Medulla oblongata (tissue), 1 donor: Measurements from ENCODE around the gene ISCA2.

Experiments
- DNase-seq: peaks from one replicate; pipeline ENCODE4 v3.0.0-alpha.2; 2015; ENCODE audit errors: extremely low spot score

The ISCA2 gene

GRCh38 chr14:74483321-74483720 is 10.2 kb upstream of the ISCA2 start:
- no peak for DNase-seq

- no peak for DNase-seq
These were observed 7.4 kb upstream of the ISCA2 start for GRCh38 chr14:74486164-74486563.

DNA sequence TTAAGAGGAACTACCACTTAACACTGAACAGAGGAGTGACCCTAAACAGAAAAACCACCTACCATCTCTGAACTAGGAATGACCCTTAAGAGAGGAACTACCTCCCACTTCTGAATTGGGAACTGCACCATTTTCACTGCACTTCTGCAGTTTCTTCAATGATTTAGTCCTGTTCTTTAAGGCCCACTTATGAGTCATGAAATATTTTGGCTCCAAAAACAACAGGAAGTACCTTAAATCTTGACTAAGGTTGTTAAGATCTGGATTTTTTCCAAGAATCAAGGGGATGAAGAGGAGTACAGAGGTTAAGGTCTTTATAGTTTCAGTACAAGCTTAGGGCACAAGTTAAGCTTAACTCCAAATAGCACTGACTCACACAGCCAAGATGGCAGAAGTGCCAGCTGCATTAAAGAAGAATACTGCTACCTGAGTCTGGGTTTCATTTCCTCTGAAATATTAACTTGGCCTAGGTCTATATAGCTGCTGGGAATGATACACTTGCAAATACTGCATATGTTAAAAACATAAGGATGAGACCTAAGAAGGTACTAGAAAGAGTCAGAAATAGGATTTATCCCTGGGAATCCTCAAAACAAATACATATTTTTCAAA is 4.7 kb upstream of the ISCA2 start:
- peak; percentile 19 for DNase-seq

- no peak for DNase-seq
These were observed 3.1 kb upstream of the ISCA2 start for GRCh38 chr14:74490486-74490885.

GRCh38 chr14:74491956-74492775 is 1.4 kb upstream of the ISCA2 start:
- DNase-seq: peak; percentile 68

GRCh38 chr14:74492776-74493342 is 706 bp upstream of the ISCA2 start, which contains the start of gene NPC2:
Gene NPC2, minus strand, starts transcription at chr14:74493305. Its CDS starts 31 bp downstream, at chr14:74493274.
- no peak for DNase-seq

DNA sequence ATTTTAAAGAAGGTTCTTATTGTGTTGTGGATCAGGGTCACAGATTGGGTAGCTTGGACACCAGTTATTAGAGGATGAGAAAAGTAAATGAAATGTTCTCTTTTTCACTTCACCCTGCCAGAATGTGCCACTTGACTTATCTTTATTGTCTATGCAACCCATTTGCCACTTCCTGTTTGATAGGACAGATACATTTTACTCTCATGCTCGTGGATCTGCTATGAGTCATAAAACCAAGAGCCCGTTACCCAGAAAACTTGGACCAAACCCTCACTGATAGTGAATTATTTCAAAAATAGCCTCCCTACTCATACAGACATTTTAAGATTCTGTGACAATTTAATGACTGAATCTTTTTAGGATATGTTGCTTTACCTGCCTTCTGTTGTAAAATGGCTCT is 1.8 kb downstream of the ISCA2 start:
- no peak for DNase-seq

DNA sequence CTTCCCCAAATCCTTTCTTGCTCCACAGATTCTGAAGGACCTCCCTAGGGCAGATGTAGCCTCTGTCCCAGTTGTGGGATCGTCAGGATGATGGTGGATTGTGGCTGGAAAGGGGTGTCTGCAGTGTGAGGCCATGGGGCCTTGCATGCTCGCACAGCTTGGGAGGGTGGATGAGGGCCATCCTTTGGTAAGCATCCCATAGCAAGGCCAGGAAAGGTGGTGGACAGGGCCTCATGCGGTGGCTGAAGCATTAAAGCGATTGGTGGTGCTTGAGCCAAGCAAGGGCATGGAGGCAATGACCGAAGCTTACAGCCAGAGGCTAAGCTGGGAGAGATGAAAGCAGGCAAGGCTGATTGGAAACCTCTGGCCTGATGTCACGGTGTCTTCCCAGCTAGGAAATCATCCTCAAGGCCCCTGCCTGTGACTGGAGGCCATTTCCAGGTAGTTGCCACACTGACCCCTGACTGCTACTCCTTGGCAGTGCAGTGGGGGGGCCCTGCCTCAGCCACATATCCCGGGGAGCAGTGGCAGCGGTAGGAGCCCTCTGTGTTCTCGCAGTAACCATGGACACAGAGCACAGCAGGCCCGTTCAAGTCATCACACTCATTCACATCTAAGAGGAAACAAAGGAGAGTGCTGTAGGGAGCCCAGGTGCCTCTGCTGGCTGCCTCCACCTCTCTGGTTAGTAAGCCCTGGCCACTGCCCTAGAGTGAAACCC is 7.0 kb downstream of the ISCA2 start:
- no peak for DNase-seq

- peak; percentile 82 for DNase-seq
These were observed 7.6 kb downstream of the ISCA2 start for GRCh38 chr14:74501135-74501614.

DNA sequence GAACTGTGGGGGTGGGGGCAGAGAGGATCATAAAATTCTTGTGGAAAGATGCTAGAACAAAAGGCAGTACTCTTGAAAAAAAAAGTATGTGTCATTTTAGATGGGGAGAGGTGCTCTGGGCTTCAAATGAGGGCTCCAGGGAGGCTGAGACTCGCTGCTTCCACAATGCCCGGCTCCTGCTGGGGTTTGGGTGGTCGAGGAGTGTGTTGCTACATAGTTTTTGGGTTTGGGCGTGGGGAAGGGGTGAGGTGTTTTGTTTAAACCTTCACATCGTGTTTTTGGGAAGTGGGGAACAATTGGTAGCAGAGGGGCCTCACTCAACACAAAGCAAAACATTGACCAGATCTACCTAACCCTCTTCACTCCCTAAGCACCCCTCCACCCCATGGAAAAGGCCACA is 8.1 kb downstream of the ISCA2 start:
- DNase-seq: no peak

DNA sequence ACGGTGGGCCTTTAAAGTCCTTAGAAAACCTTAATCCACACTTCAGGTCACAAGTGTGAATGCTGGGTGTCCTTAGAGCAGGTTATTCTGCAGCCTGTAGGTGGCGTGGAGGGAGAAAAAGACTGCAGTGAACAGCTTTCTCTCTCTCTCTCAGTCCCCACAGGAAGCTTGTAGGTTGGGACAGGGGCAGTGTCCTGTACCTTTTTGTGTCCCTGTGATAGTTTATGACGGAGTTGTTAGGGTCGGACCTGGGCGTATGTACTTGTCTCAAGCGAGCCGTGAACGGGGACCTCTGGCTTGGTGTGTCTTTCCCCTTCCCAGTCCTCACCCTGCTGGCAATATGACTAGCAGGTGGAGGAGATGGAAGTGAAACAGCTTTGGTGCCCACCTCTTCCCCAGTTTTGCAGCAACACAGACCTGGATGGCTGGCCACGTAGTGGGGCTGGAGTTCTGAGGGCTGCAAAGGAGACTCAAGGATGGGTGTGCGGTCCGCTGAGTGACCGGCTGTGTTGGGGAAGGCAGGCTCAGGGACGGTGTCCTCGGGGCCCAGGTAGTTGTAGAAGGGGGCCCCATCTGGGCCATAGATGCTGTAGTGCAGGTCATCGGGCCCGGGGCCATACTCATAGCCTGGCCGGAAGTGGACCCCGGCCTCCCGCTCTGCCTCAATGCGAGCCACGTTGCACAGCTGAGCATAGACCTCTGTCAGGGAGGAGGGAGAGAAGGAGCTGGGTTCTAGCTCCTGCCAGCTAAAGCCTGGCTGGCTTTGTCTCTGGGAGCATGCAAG is 8.9 kb downstream of the ISCA2 start:
- no peak for DNase-seq

GRCh38 chr14:74503291-74503937 is 9.8 kb downstream of the ISCA2 start:
- DNase-seq: no peak

GRCh38 chr14:74503938-74504335 is 10.4 kb downstream of the ISCA2 start:
- DNase-seq: no peak

DNA sequence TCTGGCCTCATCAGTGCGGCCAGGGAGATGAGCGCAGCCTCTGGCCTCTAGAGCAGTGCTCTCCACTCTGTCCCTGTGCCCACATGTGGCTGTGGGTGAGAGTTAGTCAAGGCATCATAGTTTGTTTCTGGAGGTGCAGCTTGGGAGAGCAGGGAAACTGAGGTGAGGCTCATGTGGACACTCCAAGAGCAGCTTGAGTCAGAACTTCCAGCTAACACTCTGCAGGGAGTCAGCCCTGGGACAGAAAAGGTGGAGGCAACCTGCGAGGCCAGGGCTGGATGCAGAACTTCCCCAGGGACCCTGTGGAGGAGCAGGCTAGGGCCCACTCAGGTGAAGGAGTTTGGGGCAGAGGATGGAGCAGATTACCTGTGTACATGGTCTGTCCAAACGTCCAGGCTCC is 10.8 kb downstream of the ISCA2 start:
- no peak for DNase-seq

GRCh38 chr14:74504874-74505720 is 11.5 kb downstream of the ISCA2 start:
- no peak for DNase-seq

DNA sequence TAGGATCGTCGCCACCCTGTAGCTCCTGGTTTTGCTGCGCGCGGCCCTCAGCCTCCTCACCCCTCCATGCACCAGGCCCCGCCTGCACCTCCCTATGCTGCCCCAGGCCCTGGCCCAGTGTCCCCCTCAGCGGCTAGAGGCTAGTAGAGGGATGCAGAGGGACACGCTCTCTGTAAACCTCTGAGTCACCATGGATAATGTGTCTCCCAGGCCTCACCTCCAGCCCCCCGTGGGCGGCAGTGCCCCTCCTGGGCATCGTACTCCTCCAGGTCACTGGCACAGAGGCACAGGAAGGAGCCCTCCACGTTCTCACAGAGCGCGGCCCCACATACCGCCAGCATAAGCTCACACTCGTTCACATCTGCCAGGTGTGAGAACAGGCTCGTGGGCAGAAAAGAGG is 12.3 kb downstream of the ISCA2 start:
- DNase-seq: no peak

GRCh38 chr14:74506411-74506851 is 12.9 kb downstream of the ISCA2 start:
- DNase-seq: no peak

- DNase-seq: no peak
These were observed 13.5 kb downstream of the ISCA2 start for GRCh38 chr14:74507085-74507484.

GRCh38 chr14:74507840-74508239 is 14.3 kb downstream of the ISCA2 start:
- no peak for DNase-seq

DNA sequence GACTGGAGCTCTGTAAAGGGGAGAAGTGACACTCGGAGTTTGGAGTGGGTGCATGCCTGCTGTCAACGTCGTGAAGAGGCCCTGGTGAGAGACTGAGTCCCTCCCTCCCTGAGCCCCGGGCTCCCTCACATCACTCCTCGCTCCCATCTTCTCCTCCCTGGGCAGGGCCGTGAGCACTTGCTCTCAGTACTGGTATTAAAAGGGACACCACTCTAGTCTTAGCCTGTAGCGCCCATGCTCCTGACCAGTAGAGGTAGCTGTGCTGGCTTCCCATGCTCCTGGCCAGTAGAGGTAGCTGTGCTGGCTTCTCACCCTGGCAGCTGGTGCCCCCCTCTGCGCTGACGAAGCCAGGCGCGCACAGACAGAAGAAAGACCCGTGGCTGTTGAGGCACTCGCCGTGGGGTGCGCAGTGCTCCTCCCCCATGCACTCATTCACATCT is 14.7 kb downstream of the ISCA2 start:
- DNase-seq: no peak
